22Rv1 (cell line): ENCODE data around the gene IL1RL1.

Experiments used
- CTCF ChIP-seq: fragments of 450-650 bp; IDR thresholded peaks from 2 replicates; pipeline ENCODE4 v1.5.1; 2017; ENCODE audit warnings: mild to moderate bottlenecking
- ZFX ChIP-seq: fragments of 450-650 bp; IDR thresholded peaks from 2 replicates; pipeline ENCODE4 v1.6.1; 2017; ENCODE audit warnings: antibody characterized with exemption, borderline replicate concordance

GRCh38 chr2:102385522-102385921 is 74.2 kb downstream of the IL1RL1 start:
- TF ChIP-seq CTCF (no peak), ZFX (no peak)
